ENCODE results near the gene ASTN2. TPM values are rescaled to one million over a fixed set of nuclear protein-coding genes. Genes with fewer than 3 reads are reported as not detected.

ASTN2 gene
- total RNA-seq, 1 donor from 2014 or later, result 0.53 TPM

- TF ChIP-seq CTCF (IDR thresholded peaks at IDR 0.05; ENCODE audit: insufficient read depth, low read length, severe bottlenecking), result no peak
- no peak for DNase-seq (ENCODE audit: low read depth)
- Histone ChIP-seq H3K27me3 (ENCODE audit: control insufficient read depth, insufficient read depth, low read length) (no peaks in the 10 kb centered on the region), H3K4me3 (ENCODE audit: low read depth, low read length) (no peak overlapping the region), H3K36me3 (ENCODE audit: control insufficient read depth, insufficient read depth, low read length) (no peaks in the 10 kb centered on the region)
- no peak for FAIRE-seq
Observed at GRCh38 chr9:117182046-117182445, 232.8 kb downstream of the ASTN2 start.

- FAIRE-seq (no peak), DNase-seq (ENCODE audit: low read depth) (no peak)
- no peak for TF ChIP-seq CTCF (IDR thresholded peaks at IDR 0.05; ENCODE audit: insufficient read depth, low read length, severe bottlenecking)
- no peak overlapping the region for H3K4me3 ChIP-seq (ENCODE audit: low read depth, low read length)
- no peaks in the 10 kb centered on the region for H3K27me3 ChIP-seq (ENCODE audit: control insufficient read depth, insufficient read depth, low read length)
- H3K36me3 ChIP-seq (ENCODE audit: control insufficient read depth, insufficient read depth, low read length), result no peaks in the 10 kb centered on the region
Observed at GRCh38 chr9:117180896-117181445, 233.9 kb downstream of the ASTN2 start.

GRCh38 chr9:117178596-117179375, 236.1 kb downstream of the ASTN2 start:
- H3K27me3 ChIP-seq (ENCODE audit: control insufficient read depth, insufficient read depth, low read length), result no peaks in the 10 kb centered on the region
- TF ChIP-seq CTCF (IDR thresholded peaks at IDR 0.05; ENCODE audit: insufficient read depth, low read length, severe bottlenecking), result no peak
- DNase-seq (ENCODE audit: low read depth) (peak; percentile 23), FAIRE-seq (no peak)
- H3K36me3 ChIP-seq (ENCODE audit: control insufficient read depth, insufficient read depth, low read length), result no peaks in the 10 kb centered on the region
- H3K4me3 ChIP-seq (ENCODE audit: low read depth, low read length), result no peak overlapping the region

- no peak for DNase-seq (ENCODE audit: low read depth)
- no peaks in the 10 kb centered on the region for H3K36me3 ChIP-seq (ENCODE audit: control insufficient read depth, insufficient read depth, low read length)
- TF ChIP-seq CTCF (IDR thresholded peaks at IDR 0.05; ENCODE audit: insufficient read depth, low read length, severe bottlenecking), result no peak
- no peak overlapping the region for H3K4me3 ChIP-seq (ENCODE audit: low read depth, low read length)
- no peak for FAIRE-seq
- H3K27me3 ChIP-seq (ENCODE audit: control insufficient read depth, insufficient read depth, low read length), result peaks cover 2% of the 10 kb centered on the region
Observed at GRCh38 chr9:117170567-117170966, 244.3 kb downstream of the ASTN2 start.

- no peak for TF ChIP-seq CTCF (IDR thresholded peaks at IDR 0.05; ENCODE audit: insufficient read depth, low read length, severe bottlenecking)
- no peaks in the 10 kb centered on the region for H3K36me3 ChIP-seq (ENCODE audit: control insufficient read depth, insufficient read depth, low read length)
- FAIRE-seq, result no peak
Observed at GRCh38 chr9:117169089-117169621, 245.7 kb downstream of the ASTN2 start.

More at GRCh38 chr9:117169089-117169621, 245.7 kb downstream of the ASTN2 start:
- Histone ChIP-seq H3K4me3 (ENCODE audit: low read depth, low read length) (no peak overlapping the region), H3K27me3 (ENCODE audit: control insufficient read depth, insufficient read depth, low read length) (peaks cover 2% of the 10 kb centered on the region)
- DNase-seq (ENCODE audit: low read depth), result no peak

All from bronchial epithelial cell (primary cell).